ENCODE results near the gene CD70.

GRCh38 chr19:6586726-6587092 is 4.2 kb downstream of the CD70 start:
- TF ChIP-seq POLR2A (IDR thresholded peaks at IDR 0.05) (no peak), CTCF (IDR thresholded peaks at IDR 0.05 in 4 of 5, conservative IDR thresholded peaks at IDR 0.05 in 1 of 5) (no peak)

Measured in gastrocnemius medialis (tissue), 4 donors.